Body of pancreas (tissue), 4 donors: Measurements from ENCODE around the gene UNC93A.
"Not testable (repeated sequence)": the region's sequence is repeated elsewhere in the genome, so short reads cannot be mapped to it uniquely, and the experiment has no call there.

ENCODE experiments used
- CTCF ChIP-seq, 7 experiments: fragments of 450-650 bp in 4 of 7; fragments of 200-600 bp in 3 of 7; sonication (generic) in 3 of 7; IDR thresholded peaks; one replicate each; pipeline ENCODE4 v1.5.1; 2016 to 2019; ENCODE audit warnings: antibody characterized with exemption in 7 of 7
- POLR2A ChIP-seq, 3 donors: fragments of 450-650 bp; IDR thresholded peaks; one replicate each; pipeline ENCODE4 v1.6.1; 2016; ENCODE audit warnings: antibody characterized with exemption in 3 of 3, mild to moderate bottlenecking in 2 of 3

GRCh38 chr6:167266057-167266829, 24.9 kb upstream of the UNC93A start:
- TF ChIP-seq CTCF, POLR2A (IDR thresholded peaks at IDR 0.05): not testable (repeated sequence)
